Chondrocyte (in vitro differentiated cells): ENCODE measurements around the gene GMPR. TPM values are rescaled to one million over a fixed set of nuclear protein-coding genes. Genes with fewer than 3 reads are reported as not detected.
A peak's percentile ranks its signal among the peaks of the same experiment; 100 is the strongest.

ENCODE experiments used
- DNase-seq: peaks from one replicate; pipeline ENCODE4 v3.0.0; 2021; ENCODE audit warnings: mixed read lengths, low spot score
- H3K27ac Mint-ChIP-seq: one replicate; pipeline ENCODE4 v1.8.0; 2021; ENCODE audit warnings: mild to moderate bottlenecking, moderate library complexity, mixed read lengths; ENCODE audit not compliant: unreplicated experiment
- H3K27me3 Mint-ChIP-seq: 2 replicates; pipeline ENCODE4 v1.8.0; 2021; ENCODE audit warnings: low read depth, mixed read lengths
- H3K36me3 Mint-ChIP-seq: 2 replicates; pipeline ENCODE4 v1.8.0; 2021; ENCODE audit warnings: low read depth, mixed read lengths
- H3K4me1 Mint-ChIP-seq: 2 replicates; pipeline ENCODE4 v1.8.0; 2021; ENCODE audit warnings: low read depth, mild to moderate bottlenecking, mixed read lengths
- H3K4me3 Mint-ChIP-seq: one replicate; pipeline ENCODE4 v1.8.0; 2021; ENCODE audit warnings: mild to moderate bottlenecking, moderate library complexity, mixed read lengths; ENCODE audit not compliant: unreplicated experiment
- H3K9me3 Mint-ChIP-seq: 2 replicates; pipeline ENCODE4 v1.8.0; 2021; ENCODE audit warnings: low read depth, mixed read lengths
- CTCF ChIP-seq: fragments of 200-600 bp; sonication (generic); IDR thresholded peaks from 2 replicates; pipeline ENCODE4 v1.5.0; 2021; ENCODE audit warnings: antibody characterized with exemption, mild to moderate bottlenecking, moderate library complexity
- total RNA-seq: library from RNA; stranded (reverse); gene quantifications from 3 replicates; pipeline ENCODE4 v1.2.1, GENCODE V29; 2021

The GMPR gene
- total RNA-seq, 1 donor from 2014 or later, result 9.7 TPM

- Mint-ChIP-seq H3K4me1 (peaks cover 44% of the 10 kb centered on the region), H3K27ac (no peak overlapping the region), H3K27me3 (no peaks in the 10 kb centered on the region), H3K4me3 (no peak overlapping the region), H3K36me3 (no peaks in the 10 kb centered on the region), H3K9me3 (no peaks in the 10 kb centered on the region)
- TF ChIP-seq CTCF, result no peak
- no peak for DNase-seq
Observed at GRCh38 chr6:16333580-16333979, 95.2 kb downstream of the GMPR start.

- Mint-ChIP-seq H3K4me1 (peaks cover 52% of the 10 kb centered on the region), H3K4me3 (no peak overlapping the region), H3K27me3 (no peaks in the 10 kb centered on the region), H3K36me3 (no peaks in the 10 kb centered on the region), H3K27ac (peak overlapping the region; percentile 85), H3K9me3 (no peaks in the 10 kb centered on the region)
- DNase-seq, result no peak
- TF ChIP-seq CTCF, result no peak
Observed at GRCh38 chr6:16334671-16335070, 96.3 kb downstream of the GMPR start.

GRCh38 chr6:16335176-16335575, 96.8 kb downstream of the GMPR start:
- DNase-seq, result no peak
- H3K4me3 Mint-ChIP-seq, result no peak overlapping the region
- H3K36me3 Mint-ChIP-seq, result no peaks in the 10 kb centered on the region
- H3K27ac Mint-ChIP-seq, result peak overlapping the region; percentile 85
- H3K4me1 Mint-ChIP-seq, result peaks cover 57% of the 10 kb centered on the region
- no peaks in the 10 kb centered on the region for H3K9me3 Mint-ChIP-seq
- no peaks in the 10 kb centered on the region for H3K27me3 Mint-ChIP-seq
- TF ChIP-seq CTCF, result no peak

- Mint-ChIP-seq H3K27me3 (no peaks in the 10 kb centered on the region), H3K27ac (no peak overlapping the region), H3K4me3 (no peak overlapping the region), H3K9me3 (no peaks in the 10 kb centered on the region), H3K36me3 (no peaks in the 10 kb centered on the region), H3K4me1 (peaks cover 60% of the 10 kb centered on the region)
- TF ChIP-seq CTCF, result peak; percentile 22
- no peak for DNase-seq
Observed at GRCh38 chr6:16336056-16336818, 97.8 kb downstream of the GMPR start.

GRCh38 chr6:16336911-16337294, 98.5 kb downstream of the GMPR start:
- Mint-ChIP-seq H3K4me3 (no peak overlapping the region), H3K27me3 (no peaks in the 10 kb centered on the region), H3K36me3 (no peaks in the 10 kb centered on the region), H3K4me1 (peaks cover 60% of the 10 kb centered on the region), H3K27ac (peak overlapping the region; percentile 88), H3K9me3 (no peaks in the 10 kb centered on the region)
- TF ChIP-seq CTCF, result no peak
- DNase-seq, result no peak
